Measurements from ENCODE around the gene C20orf202. TPM values are rescaled to one million over a fixed set of nuclear protein-coding genes. Genes with fewer than 3 reads are reported as not detected.

C20orf202 gene
- total RNA-seq, 1 experiment from 2014 or later, result not detected

GRCh38 chr20:1196634-1197033, 6.6 kb upstream of the C20orf202 start:
- no peaks in the 10 kb centered on the region for H3K9me2 ChIP-seq (replicated peaks; ENCODE audit: low read length)
- peaks cover 14% of the 10 kb centered on the region; the same call in 1 of the 2 replicates for H3K27me3 ChIP-seq (ENCODE audit: low read length)
- ATAC-seq (no peak), DNase-seq (no peak)
- no peaks in the 10 kb centered on the region for H3K4me1 ChIP-seq (ENCODE audit: insufficient read depth, low read length)
- no peaks in the 10 kb centered on the region for H3K9me3 ChIP-seq (ENCODE audit: low read length)
- H4K20me1 ChIP-seq (ENCODE audit: low read length), result no peaks in the 10 kb centered on the region
- H3K36me3 ChIP-seq (ENCODE audit: low read depth, low read length), result no peaks in the 10 kb centered on the region
- no peak for TF ChIP-seq CTCF (conservative IDR thresholded peaks at IDR 0.05; ENCODE audit: low read depth, low read length)
- TF ChIP-seq EZH2phosphoT487 (IDR thresholded peaks at IDR 0.05; ENCODE audit: borderline replicate concordance, low read length), result no peak
- TF ChIP-seq EZH2 (IDR thresholded peaks at IDR 0.05; ENCODE audit: low read length, unreplicated experiment), result no peak
- POLR2A ChIA-PET (ENCODE audit: unreplicated experiment), result no interaction called here
- no TSS peak for BruUV-seq (replicated peaks)
- intact Hi-C loops (cut with micrococcal nuclease), result no loop called here
- CTCF ChIA-PET, result no interaction called here
- no peak overlapping the region for H3K4me2 ChIP-seq (ENCODE audit: low read length)
- no peak overlapping the region for H3K4me3 ChIP-seq (ENCODE audit: low read length)
- H3K79me2 ChIP-seq (ENCODE audit: low read length), result no peaks in the 10 kb centered on the region
- no peaks in the 10 kb centered on the region for H3F3A ChIP-seq (ENCODE audit: low read length, unreplicated experiment)
- H3K27ac ChIP-seq (ENCODE audit: low read length), result no peak overlapping the region
- H3K9ac ChIP-seq (ENCODE audit: low read length), result no peak overlapping the region
- no peak overlapping the region for H2AFZ ChIP-seq (ENCODE audit: low read length)

- no peak overlapping the region for H2AFZ ChIP-seq (ENCODE audit: low read length)
- no peaks in the 10 kb centered on the region for H3K36me3 ChIP-seq (ENCODE audit: low read depth, low read length)
- CTCF ChIA-PET, result no interaction called here
- no TSS peak for BruUV-seq (replicated peaks)
- intact Hi-C loops (cut with micrococcal nuclease), result no loop called here
- no peaks in the 10 kb centered on the region for H4K20me1 ChIP-seq (ENCODE audit: low read length)
- H3K4me2 ChIP-seq (ENCODE audit: low read length), result no peak overlapping the region
- ATAC-seq, result no peak
- no peak for DNase-seq
- 0 out of 2 replicates have a peak, but pooled peaks cover 10% of the 10 kb centered on the region for H3K27me3 ChIP-seq (ENCODE audit: low read length)
- H3K4me1 ChIP-seq (ENCODE audit: insufficient read depth, low read length), result no peaks in the 10 kb centered on the region
- H3K27ac ChIP-seq (ENCODE audit: low read length), result no peak overlapping the region
- no peak for TF ChIP-seq EZH2phosphoT487 (IDR thresholded peaks at IDR 0.05; ENCODE audit: borderline replicate concordance, low read length)
- TF ChIP-seq CTCF (conservative IDR thresholded peaks at IDR 0.05; ENCODE audit: low read depth, low read length), result no peak
- TF ChIP-seq EZH2 (IDR thresholded peaks at IDR 0.05; ENCODE audit: low read length, unreplicated experiment), result no peak
- H3K9me2 ChIP-seq (replicated peaks; ENCODE audit: low read length), result no peaks in the 10 kb centered on the region
- no peaks in the 10 kb centered on the region for H3F3A ChIP-seq (ENCODE audit: low read length, unreplicated experiment)
- no peaks in the 10 kb centered on the region for H3K9me3 ChIP-seq (ENCODE audit: low read length)
- POLR2A ChIA-PET (ENCODE audit: unreplicated experiment), result no interaction called here
- H3K4me3 ChIP-seq (ENCODE audit: low read length), result no peak overlapping the region
- no peak overlapping the region for H3K9ac ChIP-seq (ENCODE audit: low read length)
- no peaks in the 10 kb centered on the region for H3K79me2 ChIP-seq (ENCODE audit: low read length)
Measured at GRCh38 chr20:1197801-1198200, 5.5 kb upstream of the C20orf202 start.

- Histone ChIP-seq H3K79me2 (ENCODE audit: low read length) (no peaks in the 10 kb centered on the region), H3K9ac (ENCODE audit: low read length) (no peak overlapping the region), H3K4me1 (ENCODE audit: insufficient read depth, low read length) (peaks cover 3% of the 10 kb centered on the region; the same call in 1 of the 2 replicates), H4K20me1 (ENCODE audit: low read length) (no peaks in the 10 kb centered on the region), H3K27me3 (ENCODE audit: low read length) (0 out of 2 replicates have a peak, but pooled peaks cover 10% of the 10 kb centered on the region), H3K9me2 (replicated peaks; ENCODE audit: low read length) (no peaks in the 10 kb centered on the region), H3F3A (ENCODE audit: low read length, unreplicated experiment) (no peaks in the 10 kb centered on the region), H3K4me2 (ENCODE audit: low read length) (no peak overlapping the region), H3K9me3 (ENCODE audit: low read length) (no peaks in the 10 kb centered on the region), H2AFZ (ENCODE audit: low read length) (no peak overlapping the region), H3K4me3 (ENCODE audit: low read length) (no peak overlapping the region), H3K36me3 (ENCODE audit: low read depth, low read length) (no peaks in the 10 kb centered on the region), H3K27ac (ENCODE audit: low read length) (no peak overlapping the region)
- CTCF ChIA-PET, result no interaction called here
- ATAC-seq, result no peak
- DNase-seq, result no peak
- no TSS peak for BruUV-seq (replicated peaks)
- POLR2A ChIA-PET (ENCODE audit: unreplicated experiment), result no interaction called here
- intact Hi-C loops (cut with micrococcal nuclease), result no loop called here
- no peak for TF ChIP-seq EZH2 (IDR thresholded peaks at IDR 0.05; ENCODE audit: low read length, unreplicated experiment)
- TF ChIP-seq EZH2phosphoT487 (IDR thresholded peaks at IDR 0.05; ENCODE audit: borderline replicate concordance, low read length), result no peak
- no peak for TF ChIP-seq CTCF (conservative IDR thresholded peaks at IDR 0.05; ENCODE audit: low read depth, low read length)
Measured at GRCh38 chr20:1198751-1199150, 4.5 kb upstream of the C20orf202 start.
